ENCODE results near the gene FMOD.

GRCh38 chr1:203346060-203346768 lies 4.7 kb downstream of the FMOD start:
- TF ChIP-seq ZNF768 (tag by site-specific recombination; IDR thresholded peaks at IDR 0.05): no peak
- TF ChIP-seq SCRT2 (tag by site-specific recombination; IDR thresholded peaks at IDR 0.05): no peak
- no peak for TF ChIP-seq CTCF (tag by site-specific recombination; IDR thresholded peaks at IDR 0.05)
